HG02852 (cell line): ENCODE data around the gene TTC17.

ENCODE experiments used
- ATAC-seq: cut with Tn5 transposase; IDR thresholded peaks from one replicate; pipeline ENCODE4 v1.9.1; 2021; ENCODE audit warnings: mild to moderate bottlenecking, moderate library complexity; ENCODE audit not compliant: unreplicated experiment

TTC17 gene

DNA sequence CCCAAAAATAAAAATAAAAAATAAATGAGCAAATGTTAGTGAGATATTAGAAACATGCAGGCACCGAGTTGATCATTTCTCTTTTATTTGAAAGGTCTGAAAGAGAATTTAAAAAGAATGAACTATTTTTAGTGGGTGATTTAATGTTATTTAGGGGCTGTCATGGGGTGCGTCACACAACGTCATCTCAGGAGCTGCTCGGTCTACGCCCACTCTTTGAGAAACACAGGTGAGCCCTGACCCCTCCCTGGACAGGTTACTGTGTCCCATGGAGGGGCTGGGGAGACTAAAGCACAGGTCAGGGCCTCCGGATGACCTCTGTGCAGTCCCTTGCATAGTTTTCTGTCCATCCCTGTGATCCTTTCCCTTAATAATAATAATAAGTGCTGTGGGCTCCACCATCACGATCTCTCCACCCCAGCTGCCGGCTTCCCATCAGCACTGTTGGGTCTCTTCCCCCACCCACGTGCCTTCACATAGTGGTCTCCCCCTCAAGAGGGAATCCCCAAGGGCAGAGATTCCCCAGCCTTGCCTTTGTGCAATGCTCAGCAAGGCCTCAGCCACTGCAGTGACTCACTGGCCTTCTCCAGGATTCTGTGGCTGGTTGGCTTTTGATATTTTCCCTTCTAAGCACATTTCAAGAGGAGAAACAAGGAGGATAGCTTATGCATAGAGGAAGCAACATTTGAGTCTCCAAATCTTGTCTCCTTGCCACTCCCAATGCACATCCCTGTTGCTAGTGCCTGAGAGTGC lies 159.9 kb downstream of the TTC17 start:
- no peak for ATAC-seq

DNA sequence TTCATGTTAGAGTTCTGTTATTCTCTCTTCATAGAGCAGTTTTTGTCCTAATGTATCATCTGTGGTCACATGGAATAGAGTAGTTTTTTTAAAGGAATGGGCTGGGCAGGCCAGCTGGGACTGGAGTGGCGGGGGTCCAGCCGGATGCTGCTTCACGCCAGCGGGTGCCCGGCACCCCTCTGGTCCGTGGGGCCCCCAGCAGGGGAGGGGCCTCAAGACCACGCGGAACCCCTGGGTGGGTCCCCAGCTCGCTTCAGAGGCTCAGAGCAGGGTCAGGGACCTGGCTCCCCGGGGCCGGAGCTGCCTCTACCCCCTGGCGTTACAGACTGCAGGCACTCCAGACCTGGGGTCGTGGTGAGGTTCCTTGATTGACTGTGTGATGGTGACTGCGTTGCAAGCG lies 162.8 kb downstream of the TTC17 start:
- ATAC-seq = no peak

DNA sequence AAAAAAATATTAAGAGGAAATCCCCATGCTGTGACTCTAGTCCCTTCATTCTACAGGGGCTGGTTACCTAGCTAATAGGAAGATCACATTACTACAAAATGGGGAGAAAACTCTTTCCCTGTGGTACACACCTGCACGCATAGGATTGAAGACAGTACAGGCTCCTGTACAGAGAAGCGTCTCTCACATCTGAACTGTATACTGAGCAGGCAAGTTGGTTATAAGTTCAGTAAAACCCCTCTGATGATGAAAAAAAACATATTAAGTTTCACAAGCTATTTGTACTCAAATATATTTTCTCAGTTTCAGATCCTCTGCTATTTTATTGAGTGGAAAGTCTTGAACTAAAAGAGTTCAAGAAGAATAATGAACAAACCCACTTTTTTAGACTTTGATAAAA lies 164.9 kb downstream of the TTC17 start:
- ATAC-seq = peak; percentile 61

DNA sequence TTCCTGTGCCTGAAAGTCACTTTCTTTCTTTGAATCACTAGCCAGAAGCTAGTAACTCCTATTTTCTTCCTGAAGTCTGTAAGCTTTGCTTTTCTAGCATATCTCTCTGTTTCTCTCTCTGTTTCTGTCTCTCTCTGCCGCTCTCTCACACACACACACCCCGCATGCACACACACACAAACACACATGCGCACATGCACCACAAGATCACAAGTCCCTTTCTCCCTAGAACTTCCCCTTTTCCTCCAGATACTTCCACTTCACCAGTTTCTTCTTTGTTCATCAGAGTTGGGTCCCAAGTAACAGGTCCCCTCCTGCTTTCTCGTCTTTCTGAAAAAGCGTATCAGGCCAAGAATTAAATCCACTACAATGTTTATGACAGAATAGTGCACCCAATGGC lies 173.3 kb downstream of the TTC17 start:
- ATAC-seq = no peak

DNA sequence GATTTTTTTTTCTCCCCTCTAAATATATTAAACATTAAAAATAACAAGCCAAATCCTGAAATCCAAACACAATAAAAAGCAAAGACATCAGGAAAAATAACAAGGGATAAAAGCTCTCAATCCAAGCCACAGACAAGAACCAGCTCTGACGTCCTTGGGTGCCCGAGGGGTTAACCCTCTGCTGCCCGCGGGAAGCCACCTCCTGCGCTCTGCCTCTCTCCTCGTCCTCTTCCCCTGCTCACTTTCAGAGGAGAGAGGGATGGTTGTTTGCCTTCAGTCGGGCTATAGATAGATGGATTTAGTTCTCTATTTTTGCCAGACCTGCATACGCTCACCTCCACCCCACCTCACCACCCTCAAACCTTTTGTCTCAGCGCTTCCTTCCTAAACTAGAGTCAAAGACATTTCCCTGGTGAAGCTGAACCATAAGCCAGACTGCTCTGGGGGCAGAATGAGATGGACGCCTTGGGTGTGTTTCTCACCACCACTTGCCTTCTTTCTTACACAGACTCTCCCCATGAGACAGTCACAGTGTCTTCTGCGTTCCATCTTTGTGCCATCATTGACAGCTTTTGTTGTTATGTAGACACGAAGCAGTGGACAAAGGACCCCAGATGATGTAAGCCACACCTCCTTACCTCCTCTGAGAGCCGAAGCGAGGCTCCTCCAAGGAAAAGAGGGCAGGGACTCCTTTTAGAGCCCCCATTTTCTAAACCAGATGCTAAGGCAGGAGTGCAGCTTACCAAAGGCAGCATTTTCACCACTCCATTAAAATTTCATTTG lies 179.3 kb downstream of the TTC17 start:
- no peak for ATAC-seq

DNA sequence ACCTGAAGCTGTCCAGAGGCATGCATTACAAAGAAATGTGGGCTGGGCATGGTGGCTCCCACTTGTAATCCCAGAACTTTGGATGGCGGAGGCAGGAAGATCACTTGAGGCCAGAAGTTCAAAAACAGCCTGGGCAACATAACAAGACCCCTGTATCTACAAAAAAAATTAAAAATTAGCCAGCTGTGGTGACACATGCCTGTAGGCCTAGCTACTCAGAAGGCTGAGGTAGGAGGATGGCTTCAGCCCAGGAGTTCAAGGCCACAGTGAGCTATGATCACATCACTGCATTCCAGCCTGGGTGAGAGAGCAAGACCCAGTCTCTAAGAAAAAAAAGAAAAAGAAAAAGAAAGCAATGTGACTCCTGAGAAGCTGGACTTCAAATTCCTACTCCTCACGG lies 183.3 kb downstream of the TTC17 start:
- ATAC-seq = no peak

DNA sequence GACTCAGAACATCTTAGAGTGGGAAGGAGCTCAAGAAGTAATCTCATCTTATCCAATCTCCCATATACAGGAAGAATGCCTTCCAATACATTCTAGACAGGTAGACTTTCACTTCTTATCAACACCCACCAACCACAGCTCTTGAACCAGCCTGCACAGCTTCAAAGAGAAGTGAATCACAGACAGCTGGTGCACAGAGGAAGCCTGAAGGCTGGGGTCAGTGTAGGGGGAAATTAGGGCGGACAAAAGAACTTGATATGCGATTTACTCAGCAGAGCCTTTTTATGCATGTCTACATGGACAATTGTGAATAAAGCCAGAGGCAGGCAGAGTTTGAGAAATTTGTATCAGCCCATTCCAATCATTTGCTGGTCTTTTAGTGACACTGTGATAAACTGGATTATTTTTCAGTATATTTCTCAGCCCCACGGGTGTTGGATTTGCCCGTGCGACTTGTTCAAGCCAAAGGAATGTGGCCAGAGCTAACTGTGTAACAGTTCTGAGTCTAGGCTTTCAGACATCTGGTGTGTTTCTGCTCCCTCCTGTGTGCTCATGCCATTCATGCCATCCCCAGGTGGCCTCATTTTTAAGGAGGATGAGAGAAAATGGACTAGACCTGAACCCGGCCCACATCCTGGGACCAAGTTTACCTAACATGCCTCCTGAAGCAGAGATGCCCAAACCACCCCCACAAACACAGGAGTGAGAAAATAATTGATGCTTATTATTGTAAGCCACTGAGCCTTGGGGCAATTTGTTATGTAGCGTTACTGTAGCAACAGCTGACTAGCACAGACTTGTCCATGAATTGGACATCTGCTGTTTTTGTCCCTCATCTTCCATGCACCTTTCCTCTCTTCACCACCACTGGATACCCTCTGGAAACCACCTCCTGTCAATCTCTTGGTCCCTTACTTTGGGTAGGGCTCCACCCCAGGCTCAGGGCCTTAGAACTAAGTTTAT lies 184.3 kb downstream of the TTC17 start:
- ATAC-seq = no peak
